GM23338 (cell line): ENCODE measurements around the gene TFEB. TPM values are rescaled to one million over a fixed set of nuclear protein-coding genes. Genes with fewer than 3 reads are reported as not detected.

Source experiments
- ATAC-seq: fragments of 200-7000 bp; cut with Tn5 transposase; 3 replicates; pipeline ENCODE4 v1.9.1; 2020
- DNase-seq: peaks from one replicate; pipeline ENCODE4 v3.0.0-alpha.2; 2015; ENCODE audit warnings: low spot score
- H2AFZ ChIP-seq: fragments of 200-600 bp; sonication (generic); 2 replicates; pipeline ENCODE4 v1.8.0; 2016; ENCODE audit warnings: antibody characterized with exemption, mild to moderate bottlenecking, moderate library complexity
- H3F3A ChIP-seq: fragments of 200-600 bp; sonication (generic); replicated peaks from 2 replicates; pipeline ENCODE4 v1.8.0; 2017; ENCODE audit warnings: antibody characterized with exemption, mixed run types, low read depth
- H3K27ac ChIP-seq: fragments of 200-600 bp; sonication (generic); 2 replicates; pipeline ENCODE4 v1.6.1; 2016; ENCODE audit warnings: low read depth
- H3K27me3 ChIP-seq: fragments of 200-600 bp; sonication (generic); 2 replicates; pipeline ENCODE4 v1.8.0; 2016; ENCODE audit warnings: mild to moderate bottlenecking, mixed run types, moderate library complexity; ENCODE audit not compliant: insufficient read depth
- H3K36me3 ChIP-seq: fragments of 200-600 bp; sonication (generic); 2 replicates; pipeline ENCODE4 v1.8.0; 2016; ENCODE audit warnings: mild to moderate bottlenecking; ENCODE audit not compliant: insufficient read depth
- H3K4me1 ChIP-seq: fragments of 200-600 bp; sonication (generic); 2 replicates; pipeline ENCODE4 v1.8.0; 2016; ENCODE audit warnings: mild to moderate bottlenecking, moderate library complexity; ENCODE audit not compliant: insufficient read depth
- H3K4me2 ChIP-seq: fragments of 200-600 bp; sonication (generic); 2 replicates; pipeline ENCODE4 v1.7.1; 2017; ENCODE audit warnings: mixed run types
- H3K4me3 ChIP-seq: fragments of 200-600 bp; sonication (generic); 2 replicates; pipeline ENCODE4 v1.6.1; 2016; ENCODE audit warnings: mixed run types
- H3K79me2 ChIP-seq: fragments of 200-600 bp; sonication (generic); replicated peaks from 2 replicates; pipeline ENCODE4 v1.8.0; 2017; ENCODE audit warnings: mild to moderate bottlenecking; ENCODE audit not compliant: insufficient read depth
- H3K9me2 ChIP-seq: fragments of 200-600 bp; sonication (generic); 2 replicates; pipeline ENCODE4 v1.8.0; 2017; ENCODE audit not compliant: insufficient read depth
- H4K20me1 ChIP-seq: fragments of 200-600 bp; sonication (generic); replicated peaks from 2 replicates; pipeline ENCODE4 v1.8.0; 2017; ENCODE audit warnings: mild to moderate bottlenecking; ENCODE audit not compliant: insufficient read depth
- H3K27ac Mint-ChIP-seq: 2 replicates; pipeline ENCODE4 v1.8.0; 2020; ENCODE audit warnings: inconsistent platforms, mild to moderate bottlenecking, moderate library complexity, mixed read lengths
- H3K27me3 Mint-ChIP-seq: 3 replicates; pipeline ENCODE4 v1.8.0; 2022; ENCODE audit warnings: low read depth, mild to moderate bottlenecking, moderate library complexity, mixed read lengths, inconsistent platforms; ENCODE audit not compliant: insufficient read depth, poor library complexity
- H3K36me3 Mint-ChIP-seq: 3 replicates; pipeline ENCODE4 v1.8.0; 2021; ENCODE audit warnings: low read depth, mild to moderate bottlenecking, inconsistent platforms, moderate library complexity, mixed read lengths
- H3K4me1 Mint-ChIP-seq: 3 replicates; pipeline ENCODE4 v1.8.0; 2020; ENCODE audit warnings: mild to moderate bottlenecking, inconsistent platforms, mixed read lengths
- H3K4me3 Mint-ChIP-seq: 3 replicates; pipeline ENCODE4 v1.8.0; 2021; ENCODE audit warnings: moderate library complexity, mild to moderate bottlenecking, inconsistent platforms, mixed read lengths
- H3K9me3 Mint-ChIP-seq: 3 replicates; pipeline ENCODE4 v1.8.0; 2020; ENCODE audit warnings: moderate library complexity, mild to moderate bottlenecking, inconsistent platforms, mixed read lengths
- CREB1 ChIP-seq: fragments of 250-450 bp; sonication (Bioruptor Pico); IDR thresholded peaks from 2 replicates; pipeline ENCODE4 v1.5.0; 2020; ENCODE audit warnings: low read depth, mild to moderate bottlenecking, moderate library complexity
- CTCF ChIP-seq, 2 experiments: fragments of 200-600 bp in 1 of 2; sonication (generic) in 1 of 2; conservative IDR thresholded peaks; 2 replicates each; pipeline versions ENCODE4 v1.5.1 to v1.6.1; 2016 to 2017; ENCODE audit warnings: antibody characterized with exemption in 2 of 2, low read depth in 2 of 2, mild to moderate bottlenecking in 2 of 2, moderate library complexity in 1 of 2
- EZH2phosphoT487 ChIP-seq: fragments of 200-600 bp; sonication (generic); IDR thresholded peaks from one replicate; pipeline ENCODE4 v1.8.1; 2018; ENCODE audit warnings: antibody characterized with exemption; ENCODE audit not compliant: unreplicated experiment
- JUNB ChIP-seq: IDR thresholded peaks from one replicate; pipeline ENCODE4 v1.6.1; 2016; ENCODE audit warnings: antibody characterized with exemption; ENCODE audit not compliant: unreplicated experiment
- NANOG ChIP-seq: IDR thresholded peaks from 2 replicates; pipeline ENCODE4 v1.6.1; 2016; ENCODE audit warnings: antibody characterized with exemption, borderline replicate concordance
- POLR2AphosphoS5 ChIP-seq: IDR thresholded peaks from 2 replicates; pipeline ENCODE4 v1.6.1; 2016; ENCODE audit warnings: antibody characterized with exemption, low read depth
- REST ChIP-seq: IDR thresholded peaks from one replicate; pipeline ENCODE4 v1.6.1; 2018; ENCODE audit warnings: antibody characterized with exemption; ENCODE audit not compliant: unreplicated experiment
- STAT1 ChIP-seq: IDR thresholded peaks from one replicate; pipeline ENCODE4 v1.6.1; 2016; ENCODE audit warnings: antibody characterized with exemption; ENCODE audit not compliant: unreplicated experiment
- ZNF114 ChIP-seq: fragments of 250-450 bp; sonication (Bioruptor Pico); IDR thresholded peaks from 2 replicates; pipeline ENCODE4 v1.5.0; 2020; ENCODE audit warnings: mild to moderate bottlenecking, moderate library complexity
- ZNF331 ChIP-seq: fragments of 250-450 bp; sonication (Bioruptor Pico); IDR thresholded peaks from 2 replicates; pipeline ENCODE4 v1.5.0; 2020; ENCODE audit warnings: low read depth, mild to moderate bottlenecking, moderate library complexity
- polyA plus RNA-seq: library from polyadenylated mRNA; unstranded; fragments of >200 nt; fragmentation: Nextera tagmentation; extraction: Ambion mirVana; gene quantifications from 2 replicates; pipeline ENCODE4 v1.2.1, GENCODE V29; 2016
- total RNA-seq: library from RNA; depleted of rRNA; stranded (reverse); fragments of >200 nt; shearing (Covaris generic); gene quantifications from 2 replicates; pipeline ENCODE4 v1.2.3, GENCODE V29; 2014

The TFEB gene
- total and polyA plus RNA-seq, 2 experiments from 2014 or later = 1.3 to 4.3 TPM

GRCh38 chr6:41720262-41720620 lies 15.2 kb downstream of the TFEB start:
- H3K27ac Mint-ChIP-seq = no peak overlapping the region
- DNase-seq (no peak), ATAC-seq (no peak)
- Histone ChIP-seq H3F3A (no peaks in the 10 kb centered on the region), H3K27me3 (no peaks in the 10 kb centered on the region), H3K4me2 (no peak overlapping the region), H3K36me3 (no peaks in the 10 kb centered on the region), H2AFZ (no peak overlapping the region), H3K79me2 (no peaks in the 10 kb centered on the region), H3K4me3 (no peak overlapping the region), H3K4me1 (peaks cover 8% of the 10 kb centered on the region), H3K27ac (no peak overlapping the region), H4K20me1 (no peaks in the 10 kb centered on the region), H3K9me2 (no peaks in the 10 kb centered on the region)
- peaks cover 24% of the 10 kb centered on the region for H3K4me1 Mint-ChIP-seq
- no peak for TF ChIP-seq ZNF331
- no peak for TF ChIP-seq EZH2phosphoT487
- TF ChIP-seq REST = no peak
- no peak for TF ChIP-seq ZNF114 (CRISPR knock-in tag)
- H3K9me3 Mint-ChIP-seq = no peaks in the 10 kb centered on the region
- peaks cover 3% of the 10 kb centered on the region for H3K27me3 Mint-ChIP-seq
- H3K36me3 Mint-ChIP-seq = no peaks in the 10 kb centered on the region
- H3K4me3 Mint-ChIP-seq = no peak overlapping the region

- Histone ChIP-seq H3F3A (no peaks in the 10 kb centered on the region), H3K4me1 (peaks cover 8% of the 10 kb centered on the region), H3K4me3 (no peak overlapping the region), H2AFZ (no peak overlapping the region), H3K27me3 (no peaks in the 10 kb centered on the region), H3K79me2 (no peaks in the 10 kb centered on the region), H3K9me2 (no peaks in the 10 kb centered on the region), H3K36me3 (no peaks in the 10 kb centered on the region), H4K20me1 (no peaks in the 10 kb centered on the region), H3K27ac (no peak overlapping the region), H3K4me2 (no peak overlapping the region)
- no peak for ATAC-seq
- Mint-ChIP-seq H3K4me3 (no peak overlapping the region), H3K27me3 (peaks cover 3% of the 10 kb centered on the region), H3K27ac (no peak overlapping the region), H3K36me3 (no peaks in the 10 kb centered on the region), H3K4me1 (peaks cover 24% of the 10 kb centered on the region), H3K9me3 (no peaks in the 10 kb centered on the region)
- DNase-seq = no peak
- TF ChIP-seq JUNB (no peak), CREB1 (CRISPR knock-in tag) (no peak), ZNF114 (CRISPR knock-in tag) (no peak), EZH2phosphoT487 (no peak), POLR2AphosphoS5 (no peak), ZNF331 (no peak), REST (no peak), STAT1 (no peak), CTCF (conservative IDR thresholded peaks at IDR 0.05; ENCODE audit: low read depth in 2 of 2) (no peak), NANOG (no peak)
Measured at GRCh38 chr6:41719436-41720261, 15.8 kb downstream of the TFEB start.
